WERI-Rb-1 (cell line): ENCODE results near the gene RBP3.

Experiments used
- DNase-seq: peaks from one replicate; pipeline ENCODE4 v3.0.0-alpha.2; 2020
- H3K27ac ChIP-seq: fragments of 250-450 bp; sonication (Bioruptor Pico); 2 replicates; pipeline ENCODE4 v1.5.1; 2020; ENCODE audit warnings: mild to moderate bottlenecking, moderate library complexity
- H3K27me3 ChIP-seq: fragments of 250-450 bp; sonication (Bioruptor Pico); 2 replicates; pipeline ENCODE4 v1.5.1; 2021; ENCODE audit warnings: mild to moderate bottlenecking, low read depth, moderate library complexity; ENCODE audit not compliant: insufficient read depth, severe bottlenecking
- H3K36me3 ChIP-seq: fragments of 250-450 bp; sonication (Bioruptor Pico); 2 replicates; pipeline ENCODE4 v1.5.1; 2020; ENCODE audit warnings: mild to moderate bottlenecking, moderate library complexity
- H3K4me3 ChIP-seq: 2 replicates; pipeline ENCODE4 v1.5.1; 2011; ENCODE audit warnings: low read depth, mild to moderate bottlenecking, control low read depth, low read length
- H3K9me3 ChIP-seq: fragments of 250-450 bp; sonication (Bioruptor Pico); 2 replicates; pipeline ENCODE4 v1.5.1; 2021; ENCODE audit warnings: mild to moderate bottlenecking, moderate library complexity; ENCODE audit not compliant: severe bottlenecking
- CTCF ChIP-seq: IDR thresholded peaks from 2 replicates; pipeline ENCODE4 v1.5.1; 2011; ENCODE audit warnings: low read depth, mild to moderate bottlenecking, control low read depth, inconsistent platforms, low read length

RBP3 gene

GRCh38 chr10:47388879-47389278, 40.7 kb downstream of the RBP3 start:
- Histone ChIP-seq H3K9me3 (no peaks in the 10 kb centered on the region), H3K27me3 (no peaks in the 10 kb centered on the region), H3K36me3 (no peaks in the 10 kb centered on the region), H3K4me3 (no peak overlapping the region), H3K27ac (no peak overlapping the region)
- no peak for DNase-seq
- TF ChIP-seq CTCF: no peak

GRCh38 chr10:47389619-47390018, 41.5 kb downstream of the RBP3 start:
- no peaks in the 10 kb centered on the region for H3K27me3 ChIP-seq
- no peak overlapping the region for H3K27ac ChIP-seq
- no peak for DNase-seq
- no peaks in the 10 kb centered on the region for H3K9me3 ChIP-seq
- no peaks in the 10 kb centered on the region for H3K36me3 ChIP-seq
- no peak overlapping the region for H3K4me3 ChIP-seq
- TF ChIP-seq CTCF: no peak

GRCh38 chr10:47396311-47396717, 48.2 kb downstream of the RBP3 start:
- DNase-seq: peak; percentile 6
- Histone ChIP-seq H3K27me3 (no peaks in the 10 kb centered on the region), H3K9me3 (peaks cover 4% of the 10 kb centered on the region), H3K27ac (peak overlapping the region; percentile 59), H3K36me3 (no peaks in the 10 kb centered on the region), H3K4me3 (no peak overlapping the region)
- no peak for TF ChIP-seq CTCF

DNA sequence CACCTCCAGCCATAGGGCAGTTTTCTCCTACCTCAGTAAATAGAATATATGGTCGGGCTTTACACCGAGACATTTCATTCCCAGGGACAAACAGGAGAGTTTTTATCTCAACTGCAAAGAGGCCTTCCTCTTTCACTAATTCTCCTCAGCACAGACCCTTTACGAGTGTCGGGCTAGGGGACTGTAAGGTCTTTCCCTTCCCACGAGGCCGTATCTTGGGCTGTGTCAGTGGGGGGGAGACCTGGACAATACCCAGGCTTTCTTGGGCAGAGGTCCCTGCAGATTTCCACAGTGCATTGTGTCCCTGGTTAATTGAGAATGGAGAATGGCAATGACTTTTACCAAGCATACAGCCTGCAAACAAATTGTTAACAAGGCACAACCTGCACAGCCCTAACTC, 49.1 kb downstream of the RBP3 start:
- Histone ChIP-seq H3K9me3 (peaks cover 4% of the 10 kb centered on the region), H3K4me3 (no peak overlapping the region), H3K27ac (no peak overlapping the region), H3K27me3 (no peaks in the 10 kb centered on the region), H3K36me3 (no peaks in the 10 kb centered on the region)
- DNase-seq: no peak
- TF ChIP-seq CTCF: no peak

GRCh38 chr10:47400251-47400650, 52.1 kb downstream of the RBP3 start:
- no peaks in the 10 kb centered on the region for H3K36me3 ChIP-seq
- no peak overlapping the region for H3K27ac ChIP-seq
- H3K9me3 ChIP-seq: peaks cover 4% of the 10 kb centered on the region
- TF ChIP-seq CTCF: no peak
- no peaks in the 10 kb centered on the region for H3K27me3 ChIP-seq
- no peak for DNase-seq
- no peak overlapping the region for H3K4me3 ChIP-seq

- Histone ChIP-seq H3K4me3 (no peak overlapping the region), H3K36me3 (no peaks in the 10 kb centered on the region), H3K27ac (no peak overlapping the region), H3K9me3 (peaks cover 4% of the 10 kb centered on the region), H3K27me3 (no peaks in the 10 kb centered on the region)
- no peak for DNase-seq
- TF ChIP-seq CTCF: no peak
These were observed 52.6 kb downstream of the RBP3 start for GRCh38 chr10:47400786-47401185.
